GM21367 (cell line): ENCODE data around the gene PRKAG3.
"Not testable (repeated sequence)": the region's sequence is repeated elsewhere in the genome, so short reads cannot be mapped to it uniquely, and the experiment has no call there.

ENCODE experiments used
- ATAC-seq: cut with Tn5 transposase; IDR thresholded peaks from one replicate; pipeline ENCODE4 v1.9.1; 2021; ENCODE audit not compliant: unreplicated experiment

Gene PRKAG3

GRCh38 chr2:218863021-218863520 is 31.5 kb upstream of the PRKAG3 start:
- ATAC-seq = no peak

- no peak for ATAC-seq
These were observed 30.2 kb upstream of the PRKAG3 start for GRCh38 chr2:218861645-218862318.

- ATAC-seq = no peak
These were observed 29.4 kb upstream of the PRKAG3 start for GRCh38 chr2:218860950-218861381.

- no peak for ATAC-seq
These were observed 28.6 kb upstream of the PRKAG3 start for GRCh38 chr2:218859988-218860831.

GRCh38 chr2:218859556-218859987 is 28.0 kb upstream of the PRKAG3 start, which contains the start of gene WNT6:
Gene WNT6, plus strand, starts transcription at chr2:218859805. Its CDS starts 233 bp downstream, at chr2:218860038.
- ATAC-seq = no peak

- no peak for ATAC-seq
These were observed 27.3 kb upstream of the PRKAG3 start for GRCh38 chr2:218858671-218859555.

GRCh38 chr2:218858138-218858445 is 26.5 kb upstream of the PRKAG3 start:
- no peak for ATAC-seq

- ATAC-seq = no peak
These were observed 26.0 kb upstream of the PRKAG3 start for GRCh38 chr2:218857371-218858137.

GRCh38 chr2:218856896-218857243 is 25.3 kb upstream of the PRKAG3 start:
- ATAC-seq = no peak

- ATAC-seq = no peak
These were observed 24.7 kb upstream of the PRKAG3 start for GRCh38 chr2:218856167-218856895.

GRCh38 chr2:218855305-218856166 is 23.9 kb upstream of the PRKAG3 start:
- no peak for ATAC-seq

- no peak for ATAC-seq
These were observed 23.3 kb upstream of the PRKAG3 start for GRCh38 chr2:218854860-218855259.

GRCh38 chr2:218853766-218854165 is 22.2 kb upstream of the PRKAG3 start:
- ATAC-seq = no peak

- ATAC-seq = no peak
These were observed 21.5 kb upstream of the PRKAG3 start for GRCh38 chr2:218852911-218853667.

- ATAC-seq = no peak
These were observed 19.7 kb upstream of the PRKAG3 start for GRCh38 chr2:218851286-218851685.

- ATAC-seq = no peak
These were observed 19.2 kb upstream of the PRKAG3 start for GRCh38 chr2:218850796-218851195.

GRCh38 chr2:218849721-218850120 is 18.1 kb upstream of the PRKAG3 start:
- no peak for ATAC-seq

GRCh38 chr2:218846963-218847362 is 15.4 kb upstream of the PRKAG3 start:
- not testable (repeated sequence) for ATAC-seq
